PC-9 (cell line): ENCODE data around the gene C11orf86. TPM values are rescaled to one million over a fixed set of nuclear protein-coding genes. Genes with fewer than 3 reads are reported as not detected.

Experiments used
- BruUV-seq: library from RNA; stranded (reverse); fragments of 400-500 nt; replicated peaks from 2 replicates; lab custom pipeline; 2021; lab: Mats Ljungman, UMichigan
- CTCF ChIA-PET: fragments of 300-600 bp; sonication (Branson Sonifier 250); formaldehyde crosslinking; loops from one replicate; lab custom pipeline; 2022; ENCODE audit warnings: antibody characterized with exemption; lab: Charles Lee
- POLR2A ChIA-PET: fragments of 300-600 bp; sonication (Branson Sonifier 250); formaldehyde crosslinking; loops from one replicate; lab custom pipeline; 2022; ENCODE audit warnings: antibody characterized with exemption; ENCODE audit not compliant: unreplicated experiment; lab: Charles Lee
- DNase-seq, 2 experiments: peaks; one replicate each; pipeline versions ENCODE4 v3.0.0 to v3.0.0-alpha.2; 2015 to 2022; ENCODE audit warnings: mixed read lengths in 1 of 2
- H2AFZ ChIP-seq: fragments of 200-600 bp; sonication (generic); 2 replicates; pipeline ENCODE4 v1.8.1; 2017; ENCODE audit warnings: antibody characterized with exemption
- H3F3A ChIP-seq: fragments of 200-600 bp; sonication (generic); 2 replicates; pipeline ENCODE4 v1.8.1; 2017; ENCODE audit warnings: antibody characterized with exemption, mild to moderate bottlenecking, low read depth; ENCODE audit not compliant: insufficient read depth
- H3K27ac ChIP-seq: fragments of 200-600 bp; sonication (generic); 2 replicates; pipeline ENCODE4 v1.6.1; 2016; ENCODE audit warnings: mixed run types
- H3K27me3 ChIP-seq: fragments of 200-600 bp; sonication (generic); 2 replicates; pipeline ENCODE4 v1.6.1; 2016; ENCODE audit warnings: low read depth, mixed run types; ENCODE audit not compliant: insufficient read depth
- H3K36me3 ChIP-seq: fragments of 200-600 bp; sonication (generic); 2 replicates; pipeline ENCODE4 v1.6.1; 2016; ENCODE audit warnings: low read depth, mixed run types
- H3K4me1 ChIP-seq: fragments of 200-600 bp; sonication (generic); replicated peaks from 2 replicates; pipeline ENCODE4 v1.6.1; 2016; ENCODE audit warnings: mixed run types; ENCODE audit not compliant: insufficient read depth
- H3K4me2 ChIP-seq: fragments of 200-600 bp; sonication (generic); 2 replicates; pipeline ENCODE4 v1.6.1; 2017; ENCODE audit warnings: mixed run types
- H3K4me3 ChIP-seq: fragments of 200-600 bp; sonication (generic); 2 replicates; pipeline ENCODE4 v1.6.1; 2016; ENCODE audit warnings: mixed run types
- H3K79me2 ChIP-seq: fragments of 200-600 bp; sonication (generic); 2 replicates; pipeline ENCODE4 v1.6.1; 2017; ENCODE audit warnings: low read depth, mixed run types
- H3K9me2 ChIP-seq: fragments of 200-600 bp; sonication (generic); 2 replicates; pipeline ENCODE4 v1.8.1; 2017; ENCODE audit warnings: mild to moderate bottlenecking; ENCODE audit not compliant: insufficient read depth
- H3K9me3 ChIP-seq: fragments of 200-600 bp; sonication (generic); 2 replicates; pipeline ENCODE4 v1.8.1; 2016; ENCODE audit warnings: low read depth; ENCODE audit not compliant: insufficient read depth
- H4K20me1 ChIP-seq: fragments of 200-600 bp; sonication (generic); 2 replicates; pipeline ENCODE4 v1.8.1; 2017; ENCODE audit not compliant: insufficient read depth
- EZH2 ChIP-seq: fragments of 200-600 bp; sonication (generic); IDR thresholded peaks from 2 replicates; pipeline ENCODE4 v1.8.0; 2017; ENCODE audit warnings: antibody characterized with exemption, low read depth
- intact Hi-C: fragments of 100-400 bp; cut with micrococcal nuclease; formaldehyde crosslinking; loops from one replicate; pipeline ENCODE4 v1.10.0; 2022; ENCODE audit not compliant: unreplicated experiment
- total RNA-seq: library from RNA; stranded (reverse); gene quantifications from 2 replicates; pipeline ENCODE4 v1.2.3, GENCODE V29; 2021
- TF ChIP-seq, protein P1 (sequence below): fragments of 200-600 bp; sonication (generic); conservative IDR thresholded peaks from 2 replicates; pipeline ENCODE4 v1.6.1; 2017; ENCODE audit warnings: mixed run types, antibody characterized with exemption, mild to moderate bottlenecking, moderate library complexity

C11orf86 gene
- total RNA-seq, 1 experiment from 2014 or later, result not detected

DNA sequence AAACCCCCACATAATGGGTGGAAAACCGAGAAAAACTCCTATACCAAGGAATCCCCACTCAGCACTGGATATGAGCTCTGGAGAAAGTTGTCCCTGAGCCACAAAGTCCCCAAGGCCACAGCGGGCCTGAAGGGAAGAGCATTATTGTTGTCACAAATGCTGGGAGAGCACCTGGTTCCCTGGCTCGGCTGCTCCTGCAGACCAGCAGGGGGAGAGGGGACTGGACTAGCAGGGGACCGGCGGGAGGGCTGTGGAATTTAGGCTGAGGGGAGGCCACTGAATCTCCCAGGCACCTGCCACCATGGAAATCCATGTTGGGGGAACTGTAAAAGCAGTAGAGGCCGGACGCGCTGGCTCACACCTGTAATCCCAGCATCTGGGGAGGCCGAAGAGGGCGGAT lies 24.0 kb upstream of the C11orf86 start:
- Histone ChIP-seq H3K4me2 (no peak overlapping the region), H3K27ac (peak overlapping the region; percentile 72; the same call in 1 of the 2 replicates), H3K9me3 (no peaks in the 10 kb centered on the region), H3K27me3 (no peaks in the 10 kb centered on the region), H3K4me3 (no peak overlapping the region), H3K36me3 (no peaks in the 10 kb centered on the region), H3K79me2 (0 out of 2 replicates have a peak, but pooled peaks cover 4% of the 10 kb centered on the region), H4K20me1 (no peaks in the 10 kb centered on the region), H3F3A (peaks cover 23% of the 10 kb centered on the region), H3K9me2 (no peaks in the 10 kb centered on the region), H2AFZ (no peak overlapping the region), H3K4me1 (peaks cover 18% of the 10 kb centered on the region)
- BruUV-seq, result no TSS peak
- intact Hi-C loops, result loop anchor here (2.0 to 10.0 kb wide), 3 partner anchors 70 to 364 kb away; no protein-coding TSS in a partner anchor
- no peak for DNase-seq
- ChIA-PET CTCF (no interaction called here), POLR2A (interaction anchor here (0.5 kb wide), 1 partner anchor 41 kb away, joined by 4 read pairs; no protein-coding TSS in a partner anchor)
- TF ChIP-seq EZH2, result no peak
- TF ChIP-seq, protein P1, sequence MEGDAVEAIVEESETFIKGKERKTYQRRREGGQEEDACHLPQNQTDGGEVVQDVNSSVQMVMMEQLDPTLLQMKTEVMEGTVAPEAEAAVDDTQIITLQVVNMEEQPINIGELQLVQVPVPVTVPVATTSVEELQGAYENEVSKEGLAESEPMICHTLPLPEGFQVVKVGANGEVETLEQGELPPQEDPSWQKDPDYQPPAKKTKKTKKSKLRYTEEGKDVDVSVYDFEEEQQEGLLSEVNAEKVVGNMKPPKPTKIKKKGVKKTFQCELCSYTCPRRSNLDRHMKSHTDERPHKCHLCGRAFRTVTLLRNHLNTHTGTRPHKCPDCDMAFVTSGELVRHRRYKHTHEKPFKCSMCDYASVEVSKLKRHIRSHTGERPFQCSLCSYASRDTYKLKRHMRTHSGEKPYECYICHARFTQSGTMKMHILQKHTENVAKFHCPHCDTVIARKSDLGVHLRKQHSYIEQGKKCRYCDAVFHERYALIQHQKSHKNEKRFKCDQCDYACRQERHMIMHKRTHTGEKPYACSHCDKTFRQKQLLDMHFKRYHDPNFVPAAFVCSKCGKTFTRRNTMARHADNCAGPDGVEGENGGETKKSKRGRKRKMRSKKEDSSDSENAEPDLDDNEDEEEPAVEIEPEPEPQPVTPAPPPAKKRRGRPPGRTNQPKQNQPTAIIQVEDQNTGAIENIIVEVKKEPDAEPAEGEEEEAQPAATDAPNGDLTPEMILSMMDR, result no peak

DNA sequence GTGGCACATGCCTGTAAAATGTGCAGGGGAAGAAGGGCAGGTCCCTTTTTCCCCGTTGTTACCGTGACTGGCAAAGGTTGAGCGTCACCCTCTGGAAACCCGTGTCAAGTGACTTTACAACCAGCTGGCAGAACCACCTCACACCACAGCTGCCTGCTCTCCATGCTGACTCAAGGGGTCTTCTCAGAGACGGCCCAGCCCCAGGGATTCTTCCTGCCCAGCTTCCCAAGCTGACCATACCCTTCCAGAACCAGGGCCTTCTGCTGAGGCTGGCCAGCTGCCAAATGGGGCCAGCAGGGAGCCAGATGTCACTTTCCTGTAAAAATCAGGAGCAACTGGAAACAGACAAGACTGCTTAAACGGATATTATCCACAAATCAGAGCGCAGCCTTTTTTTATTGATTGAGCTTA lies 23.2 kb upstream of the C11orf86 start:
- Histone ChIP-seq H3K9me2 (no peaks in the 10 kb centered on the region), H3K36me3 (no peaks in the 10 kb centered on the region), H3K4me1 (peaks cover 21% of the 10 kb centered on the region), H3K4me2 (no peak overlapping the region), H2AFZ (no peak overlapping the region), H3K79me2 (0 out of 2 replicates have a peak, but pooled peaks cover 4% of the 10 kb centered on the region), H4K20me1 (no peaks in the 10 kb centered on the region), H3K27me3 (no peaks in the 10 kb centered on the region), H3F3A (peaks cover 23% of the 10 kb centered on the region), H3K9me3 (no peaks in the 10 kb centered on the region), H3K4me3 (no peak overlapping the region), H3K27ac (no peak overlapping the region)
- POLR2A ChIA-PET, result no interaction called here
- CTCF ChIA-PET, result interaction anchor here (0.7 kb wide), 1 partner anchor 28 kb away, joined by 5 read pairs; no protein-coding TSS in a partner anchor
- DNase-seq, result no peak
- TF ChIP-seq, protein P1, result no peak
- TF ChIP-seq EZH2, result no peak
- intact Hi-C loops, result loop anchor here (2.0 to 10.0 kb wide), 3 partner anchors 71 to 363 kb away; no protein-coding TSS in a partner anchor
- BruUV-seq, result no TSS peak

DNA sequence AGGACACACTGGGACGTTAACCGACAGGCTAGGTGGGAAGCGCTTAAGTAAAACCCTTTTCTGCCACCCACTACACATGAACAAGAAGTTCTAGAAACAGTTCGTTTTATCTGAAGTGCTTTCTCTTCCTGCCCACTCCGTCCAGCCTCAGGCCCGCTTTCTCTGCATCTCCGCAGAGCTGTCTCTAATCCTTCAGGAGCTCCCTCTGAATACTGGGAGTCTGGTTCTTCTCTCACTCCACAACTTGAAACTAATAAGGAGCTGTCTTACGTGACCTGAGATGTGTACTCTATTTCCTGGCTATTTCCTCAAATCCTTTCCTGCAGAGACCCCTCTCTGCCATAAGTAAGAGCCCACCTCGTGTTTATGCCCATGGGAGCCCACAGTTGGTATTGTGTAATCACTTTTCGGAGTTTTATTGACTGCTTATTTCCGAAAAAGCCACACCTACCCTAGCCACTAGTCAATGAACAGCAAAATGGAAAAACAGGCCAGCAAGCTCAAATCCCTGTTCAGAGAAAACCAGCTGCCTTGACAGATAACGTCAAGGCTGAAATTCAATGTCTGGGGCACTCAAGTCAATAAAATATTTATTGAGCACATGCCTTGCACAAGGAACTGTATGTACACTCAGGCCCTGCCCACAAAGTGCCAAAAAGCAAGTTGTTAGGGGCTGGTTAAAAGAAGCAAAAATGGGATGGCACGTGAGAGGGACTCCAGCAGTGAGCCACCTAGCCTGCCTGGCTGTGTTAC lies 21.8 kb upstream of the C11orf86 start:
- Histone ChIP-seq H3K9me3 (no peaks in the 10 kb centered on the region), H4K20me1 (no peaks in the 10 kb centered on the region), H3K79me2 (0 out of 2 replicates have a peak, but pooled peaks cover 4% of the 10 kb centered on the region), H3F3A (peaks cover 23% of the 10 kb centered on the region), H3K4me2 (no peak overlapping the region), H3K27me3 (no peaks in the 10 kb centered on the region), H3K4me1 (peaks cover 30% of the 10 kb centered on the region), H3K36me3 (no peaks in the 10 kb centered on the region), H2AFZ (no peak overlapping the region), H3K9me2 (no peaks in the 10 kb centered on the region), H3K27ac (no peak overlapping the region), H3K4me3 (no peak overlapping the region)
- no peak for TF ChIP-seq EZH2
- TF ChIP-seq, protein P1, result no peak
- DNase-seq, result no peak
- CTCF ChIA-PET, result no interaction called here
- POLR2A ChIA-PET, result no interaction called here
- intact Hi-C loops, result loop anchor here (10.0 kb wide), 2 partner anchors 292 to 362 kb away; no protein-coding TSS in a partner anchor
- no TSS peak for BruUV-seq
